HCT116 (cell line): Measurements from ENCODE around the gene COL5A1. TPM values are rescaled to one million over a fixed set of nuclear protein-coding genes. Genes with fewer than 3 reads are reported as not detected.

Experiments
- ATAC-seq: fragments of 200-7000 bp; cut with Tn5 transposase; 2 replicates; pipeline ENCODE4 v1.9.1; 2020; ENCODE audit warnings: mild to moderate bottlenecking, moderate library complexity
- BruUV-seq: library from RNA; stranded (reverse); fragments of 400-500 nt; replicated peaks from 2 replicates; lab custom pipeline; 2021; lab: Mats Ljungman, UMichigan
- CTCF ChIA-PET: fragments of 300-600 bp; sonication (Branson Sonifier 250); formaldehyde crosslinking; loops from one replicate; lab custom pipeline; 2021; ENCODE audit warnings: antibody characterized with exemption; lab: Charles Lee
- POLR2A ChIA-PET: fragments of 300-600, 350-600 bp; sonication (Branson Sonifier 250); formaldehyde crosslinking; loops from one replicate; lab custom pipeline; 2021; ENCODE audit warnings: antibody characterized with exemption; lab: Charles Lee
- RAD21 ChIA-PET, 2 experiments: fragments of 300-600 bp; sonication (Branson Sonifier 250); formaldehyde crosslinking; loops; one replicate each; lab custom pipeline; 2023; ENCODE audit warnings: low total read pairs in 2 of 2; ENCODE audit not compliant: uncharacterized antibody in 2 of 2, unreplicated experiment in 2 of 2, low non-redundant PET in 1 of 2; lab: Charles Lee
- DNase-seq: peaks from one replicate; pipeline ENCODE4 v3.0.0-alpha.2; 2010; ENCODE audit warnings: low read depth, low spot score
- H2AFZ ChIP-seq: fragments of 200-600 bp; shearing (Covaris generic), sonication (generic); 2 replicates; pipeline ENCODE4 v1.6.1; 2017; ENCODE audit warnings: low read depth, mixed run types, mixed read lengths, antibody characterized with exemption, low read length; ENCODE audit not compliant: poor library complexity, severe bottlenecking
- H3K27ac ChIP-seq: 2 replicates; pipeline ENCODE4 v1.5.1; 2012; ENCODE audit warnings: low read depth, low read length
- H3K27me3 ChIP-seq: fragments of 200-600 bp; sonication (generic); 2 replicates; pipeline ENCODE4 v1.6.1; 2016; ENCODE audit warnings: mixed run types, low read length, mixed read lengths; ENCODE audit not compliant: insufficient read depth
- H3K36me3 ChIP-seq, 2 experiments: fragments of 200-500 bp in 1 of 2; fragments of 200-600 bp in 1 of 2; sonication (Bioruptor generic) in 1 of 2; sonication (generic) in 1 of 2; 2 replicates each; pipeline versions ENCODE4 v1.5.1 to v1.6.1; 2014 to 2016; ENCODE audit warnings: low read length in 2 of 2, inconsistent platforms in 1 of 2, mixed read lengths in 1 of 2, mixed run types in 1 of 2; ENCODE audit not compliant: insufficient read depth in 2 of 2, control insufficient read depth in 1 of 2
- H3K4me1 ChIP-seq, 2 experiments: fragments of 200-600 bp in 1 of 2; sonication (generic) in 1 of 2; 2 replicates each; pipeline versions ENCODE4 v1.5.1 to v1.6.1; 2012 to 2017; ENCODE audit warnings: low read length in 2 of 2, inconsistent platforms in 1 of 2, mild to moderate bottlenecking in 1 of 2, mixed read lengths in 1 of 2, mixed run types in 1 of 2, moderate library complexity in 1 of 2; ENCODE audit not compliant: insufficient read depth in 2 of 2, control insufficient read depth in 1 of 2
- H3K4me2 ChIP-seq: fragments of 200-600 bp; sonication (generic); 2 replicates; pipeline ENCODE4 v1.6.1; 2017; ENCODE audit warnings: mixed run types, low read length, mixed read lengths
- H3K4me3 ChIP-seq, 2 experiments: fragments of 200-600 bp in 1 of 2; sonication (generic) in 1 of 2; replicated peaks in 1 of 2; 2 replicates each; pipeline ENCODE4 v1.5.1; 2011 to 2016; ENCODE audit warnings: low read length in 2 of 2, control low read depth in 1 of 2, low read depth in 1 of 2, mild to moderate bottlenecking in 1 of 2, mixed read lengths in 1 of 2, mixed run types in 1 of 2
- H3K79me2 ChIP-seq: fragments of 200-600 bp; sonication (generic); 2 replicates; pipeline ENCODE4 v1.6.1; 2017; ENCODE audit warnings: mild to moderate bottlenecking, mixed run types, low read length, moderate library complexity, mixed read lengths; ENCODE audit not compliant: insufficient read depth
- H3K9ac ChIP-seq: fragments of 200-600 bp; sonication (generic); 2 replicates; pipeline ENCODE4 v1.6.1; 2016; ENCODE audit warnings: low read length, mixed read lengths
- H3K9me2 ChIP-seq: fragments of 200-600 bp; sonication (generic), shearing (Covaris generic); 2 replicates; pipeline ENCODE4 v1.6.1; 2017; ENCODE audit warnings: mixed run types, mild to moderate bottlenecking, moderate library complexity; ENCODE audit not compliant: insufficient read depth
- H3K9me3 ChIP-seq, 2 experiments: fragments of 200-500 bp in 1 of 2; fragments of 200-600 bp in 1 of 2; sonication (Bioruptor generic) in 1 of 2; sonication (generic) in 1 of 2; 2 replicates each; pipeline ENCODE4 v1.6.1; 2014 to 2017; ENCODE audit warnings: low read length in 2 of 2, mixed read lengths in 2 of 2, inconsistent platforms in 1 of 2, low read depth in 1 of 2, mild to moderate bottlenecking in 1 of 2, mixed run types in 1 of 2, moderate library complexity in 1 of 2; ENCODE audit not compliant: control insufficient read depth in 1 of 2, insufficient read depth in 1 of 2
- H4K20me1 ChIP-seq: fragments of 200-600 bp; sonication (generic), shearing (Covaris generic); 2 replicates; pipeline ENCODE4 v1.6.1; 2017; ENCODE audit warnings: mixed run types, mild to moderate bottlenecking, moderate library complexity; ENCODE audit not compliant: insufficient read depth
- ATF3 ChIP-seq: IDR thresholded peaks from 2 replicates; pipeline ENCODE4 v1.6.1; 2012
- ELF1 ChIP-seq: IDR thresholded peaks from 2 replicates; pipeline ENCODE4 v1.6.1; 2012; ENCODE audit warnings: low read depth, borderline replicate concordance
- EZH2phosphoT487 ChIP-seq: fragments of 200-600 bp; IDR thresholded peaks from 2 replicates; pipeline ENCODE4 v1.6.1; 2018; ENCODE audit warnings: antibody characterized with exemption, borderline replicate concordance
- MAX ChIP-seq: IDR thresholded peaks from 2 replicates; pipeline ENCODE4 v1.6.1; 2012
- RAD21 ChIP-seq: IDR thresholded peaks from 2 replicates; pipeline ENCODE4 v1.6.1; 2012; ENCODE audit warnings: low read depth, mild to moderate bottlenecking
- SP1 ChIP-seq: IDR thresholded peaks from 2 replicates; pipeline ENCODE4 v1.6.1; 2012; ENCODE audit warnings: low read depth
- ZFX ChIP-seq: fragments of 450-650 bp; IDR thresholded peaks from 2 replicates; pipeline ENCODE4 v1.6.1; 2017
- intact Hi-C: fragments of 100-400 bp; cut with micrococcal nuclease; formaldehyde crosslinking; loops from 2 replicates; pipeline ENCODE4 v1.10.0; 2022
- total RNA-seq: library from RNA; stranded (reverse); gene quantifications from one replicate; pipeline ENCODE4 v1.2.1, GENCODE V29; 2021; ENCODE audit not compliant: unreplicated experiment

COL5A1 gene
- total RNA-seq, 1 experiment from 2014 or later: 0.30 TPM

GRCh38 chr9:134800791-134801339 is 159.3 kb downstream of the COL5A1 start:
- ChIA-PET CTCF (no interaction called here), RAD21 (no interaction called here), POLR2A (no interaction called here)
- no peaks in the 10 kb centered on the region for H3K9me3 ChIP-seq
- no peak overlapping the region for H2AFZ ChIP-seq
- no peak overlapping the region for H3K27ac ChIP-seq
- H3K9me2 ChIP-seq: no peaks in the 10 kb centered on the region
- DNase-seq (no peak), ATAC-seq (no peak)
- H3K36me3 ChIP-seq: no peaks in the 10 kb centered on the region
- no peak overlapping the region for H3K4me2 ChIP-seq
- TF ChIP-seq RAD21 (no peak), MAX (no peak), SP1 (no peak)
- no peaks in the 10 kb centered on the region for H3K4me1 ChIP-seq
- intact Hi-C loops: no loop called here
- no peaks in the 10 kb centered on the region for H3K27me3 ChIP-seq
- H3K79me2 ChIP-seq: no peaks in the 10 kb centered on the region
- no peaks in the 10 kb centered on the region for H4K20me1 ChIP-seq
- no peak overlapping the region for H3K9ac ChIP-seq
- H3K4me3 ChIP-seq: no peak overlapping the region
- no TSS peak for BruUV-seq

- no peaks in the 10 kb centered on the region for H4K20me1 ChIP-seq
- DNase-seq (no peak), ATAC-seq (no peak)
- no peaks in the 10 kb centered on the region for H3K79me2 ChIP-seq
- no peaks in the 10 kb centered on the region for H3K9me2 ChIP-seq
- no peak overlapping the region for H2AFZ ChIP-seq
- ChIA-PET POLR2A (no interaction called here), CTCF (no interaction called here), RAD21 (no interaction called here)
- H3K27ac ChIP-seq: no peak overlapping the region
- no peak overlapping the region for H3K4me2 ChIP-seq
- TF ChIP-seq EZH2phosphoT487: no peak
- TF ChIP-seq ATF3: no peak
- no peak for TF ChIP-seq ZFX
- TF ChIP-seq ELF1: no peak
- H3K36me3 ChIP-seq: no peaks in the 10 kb centered on the region
- H3K4me1 ChIP-seq: no peaks in the 10 kb centered on the region
- BruUV-seq: no TSS peak
- peaks cover 4% of the 10 kb centered on the region for H3K27me3 ChIP-seq
- intact Hi-C loops: no loop called here
- H3K9me3 ChIP-seq: no peaks in the 10 kb centered on the region
- no peak overlapping the region for H3K9ac ChIP-seq
- no peak overlapping the region for H3K4me3 ChIP-seq
Observed at GRCh38 chr9:134802216-134802795, 160.7 kb downstream of the COL5A1 start.
